GM21576 (cell line): Measurements from ENCODE around the gene RARS1.

ENCODE experiments used
- ATAC-seq: cut with Tn5 transposase; IDR thresholded peaks from one replicate; pipeline ENCODE4 v1.9.1; 2021; ENCODE audit warnings: mild to moderate bottlenecking, moderate library complexity; ENCODE audit not compliant: unreplicated experiment

RARS1 gene

GRCh38 chr5:168486136-168486879 is at the start of gene RARS1:
Gene RARS1 (plus strand): TSS chr5:168486471. CDS start chr5:168486499, 28 bp downstream.
- peak; percentile 81 for ATAC-seq

GRCh38 chr5:168438349-168438748 is 47.9 kb upstream of the RARS1 start:
- ATAC-seq = no peak

- ATAC-seq = no peak
Measured at GRCh38 chr5:168443533-168443932, 42.7 kb upstream of the RARS1 start.

GRCh38 chr5:168443950-168444700 is 42.1 kb upstream of the RARS1 start:
- ATAC-seq = no peak

GRCh38 chr5:168446983-168447619 is 39.2 kb upstream of the RARS1 start:
- ATAC-seq = no peak

GRCh38 chr5:168447808-168448207 is 38.5 kb upstream of the RARS1 start:
- no peak for ATAC-seq

- no peak for ATAC-seq
Measured at GRCh38 chr5:168449166-168449565, 37.1 kb upstream of the RARS1 start.

- no peak for ATAC-seq
Measured at GRCh38 chr5:168451565-168451964, 34.7 kb upstream of the RARS1 start.

GRCh38 chr5:168455201-168455600 is 31.1 kb upstream of the RARS1 start:
- ATAC-seq = no peak

- no peak for ATAC-seq
Measured at GRCh38 chr5:168457542-168457941, 28.7 kb upstream of the RARS1 start.

- ATAC-seq = no peak
Measured at GRCh38 chr5:168460606-168461005, 25.7 kb upstream of the RARS1 start.

- no peak for ATAC-seq
Measured at GRCh38 chr5:168463081-168463480, 23.2 kb upstream of the RARS1 start.

GRCh38 chr5:168464214-168464613 is 22.1 kb upstream of the RARS1 start:
- no peak for ATAC-seq

- no peak for ATAC-seq
Measured at GRCh38 chr5:168464641-168465040, 21.6 kb upstream of the RARS1 start.

- no peak for ATAC-seq
Measured at GRCh38 chr5:168467755-168468330, 18.4 kb upstream of the RARS1 start.

- no peak for ATAC-seq
Measured at GRCh38 chr5:168468836-168469235, 17.4 kb upstream of the RARS1 start.

- no peak for ATAC-seq
Measured at GRCh38 chr5:168469816-168470215, 16.5 kb upstream of the RARS1 start.

- ATAC-seq = no peak
Measured at GRCh38 chr5:168471785-168472184, 14.5 kb upstream of the RARS1 start.

- no peak for ATAC-seq
Measured at GRCh38 chr5:168472329-168472728, 13.9 kb upstream of the RARS1 start.

GRCh38 chr5:168474319-168474718 is 12.0 kb upstream of the RARS1 start:
- ATAC-seq = no peak

- no peak for ATAC-seq
Measured at GRCh38 chr5:168477060-168477459, 9.2 kb upstream of the RARS1 start.
